Breast epithelium (tissue), 3 donors: ENCODE results near the gene RPN2.

ENCODE experiments used
- POLR2A ChIP-seq: fragments of 450-650 bp; IDR thresholded peaks from one replicate; pipeline ENCODE4 v1.6.1; 2016; ENCODE audit warnings: antibody characterized with exemption, mild to moderate bottlenecking, moderate library complexity
- POLR2AphosphoS5 ChIP-seq, 3 donors: sonication (generic); formaldehyde crosslinking; IDR thresholded peaks; one replicate each; pipeline ENCODE4 v1.6.1; 2017; ENCODE audit warnings: antibody characterized with exemption in 3 of 3

- TF ChIP-seq POLR2A (no peak), POLR2AphosphoS5 (IDR thresholded peaks at IDR 0.05) (no peak)
Measured at GRCh38 chr20:37271421-37271768, 92.3 kb downstream of the RPN2 start.
